Activated gamma-delta T cell (primary cell): ENCODE results near the gene RGS9.
"Not testable (repeated sequence)": the region's sequence is repeated elsewhere in the genome, so short reads cannot be mapped to it uniquely, and the experiment has no call there.

ENCODE experiments used
- DNase-seq: peaks from one replicate; lab custom pipeline; 2025; lab: John Stamatoyannopoulos, UW
- total RNA-seq, 2 donors: gene quantifications; one replicate each; lab custom pipeline; 2026; lab: John Stamatoyannopoulos, UW

The RGS9 gene
- 2.5 to 15.7 reads per million in 2 donors for total RNA-seq

DNA sequence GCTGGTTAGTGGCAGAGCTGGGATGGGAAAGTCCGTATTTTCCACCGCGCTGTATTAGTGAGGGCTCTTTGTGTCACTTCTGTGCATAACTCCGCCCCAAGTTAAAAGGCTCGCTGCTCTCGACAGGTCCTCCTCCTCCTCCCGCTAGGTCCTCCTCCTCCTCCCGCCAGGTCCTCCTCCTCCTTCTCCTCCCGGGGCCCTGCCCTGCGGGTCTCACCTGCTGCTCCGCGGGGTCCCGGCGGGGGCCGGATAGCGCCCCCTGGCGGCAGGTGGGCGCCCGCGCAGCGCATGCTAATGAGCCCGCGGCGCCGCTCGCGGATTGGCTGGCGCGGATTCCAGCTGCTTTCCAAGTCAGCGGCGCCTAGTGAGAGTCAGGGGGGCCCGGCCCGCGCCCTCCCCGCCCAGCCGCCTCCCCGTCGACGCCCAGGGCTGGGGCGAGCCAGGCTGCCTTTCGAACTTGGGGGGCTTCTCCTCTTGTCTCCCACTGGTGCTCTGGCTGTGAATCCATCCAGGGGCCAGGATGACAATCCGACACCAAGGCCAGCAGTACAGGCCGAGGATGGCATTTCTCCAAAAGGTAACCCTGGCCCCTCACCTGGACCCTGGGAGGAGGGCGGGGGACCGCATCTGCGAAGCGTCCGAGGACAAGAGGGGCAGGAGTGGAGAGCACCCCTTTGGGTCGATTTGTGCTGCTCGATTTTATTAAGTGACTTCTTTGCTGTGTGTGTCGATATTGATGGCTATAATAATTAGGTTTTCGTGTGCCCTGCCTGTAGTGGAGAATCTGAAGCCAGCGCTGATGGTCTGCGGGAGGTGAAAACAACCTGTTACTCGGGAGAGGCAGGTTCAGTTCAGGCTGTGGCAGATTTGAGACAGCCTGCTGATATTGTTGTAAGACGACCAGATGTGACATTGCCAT is at the start of gene RGS9:
Gene RGS9 (plus strand): TSS at position 350 of the 919 bp plus-strand sequence. CDS start 171 bp downstream, at position 521.
- peak; percentile 80 for DNase-seq

DNA sequence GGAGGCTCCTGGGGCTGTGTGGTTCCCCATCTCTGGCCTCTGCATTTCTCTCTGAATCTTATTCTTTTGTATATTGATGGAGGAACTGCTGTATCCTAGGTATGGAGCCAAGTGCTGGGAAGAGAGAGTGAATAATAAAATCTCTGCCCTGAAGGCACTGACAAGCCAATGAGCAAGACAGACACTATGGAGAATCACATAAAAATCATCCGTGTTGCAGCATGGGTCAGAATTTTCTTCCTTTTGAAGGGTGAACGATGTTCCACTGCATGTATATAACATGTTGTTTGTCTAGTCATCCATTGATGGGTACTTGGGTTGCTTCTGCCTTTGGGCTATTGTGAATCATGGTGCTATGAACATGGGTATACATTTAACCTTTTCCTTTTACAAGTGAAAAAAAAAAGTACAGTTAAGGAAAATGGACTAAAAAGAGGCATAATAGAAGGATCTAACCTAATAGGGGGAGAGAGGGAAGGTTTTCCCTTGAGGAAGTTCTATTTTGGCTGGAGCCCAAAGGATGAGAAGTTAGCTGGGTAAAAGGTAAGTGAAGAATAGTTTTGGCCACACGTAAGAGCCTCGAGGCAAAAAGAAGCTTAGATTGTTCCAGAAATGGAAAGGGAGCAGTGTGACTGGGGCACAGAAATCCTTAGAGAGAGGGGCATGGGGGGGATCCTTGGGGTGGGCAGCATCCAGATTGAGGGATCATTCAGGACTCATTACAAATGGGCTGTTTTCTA is 48.4 kb upstream of the RGS9 start:
- DNase-seq, result no peak

DNA sequence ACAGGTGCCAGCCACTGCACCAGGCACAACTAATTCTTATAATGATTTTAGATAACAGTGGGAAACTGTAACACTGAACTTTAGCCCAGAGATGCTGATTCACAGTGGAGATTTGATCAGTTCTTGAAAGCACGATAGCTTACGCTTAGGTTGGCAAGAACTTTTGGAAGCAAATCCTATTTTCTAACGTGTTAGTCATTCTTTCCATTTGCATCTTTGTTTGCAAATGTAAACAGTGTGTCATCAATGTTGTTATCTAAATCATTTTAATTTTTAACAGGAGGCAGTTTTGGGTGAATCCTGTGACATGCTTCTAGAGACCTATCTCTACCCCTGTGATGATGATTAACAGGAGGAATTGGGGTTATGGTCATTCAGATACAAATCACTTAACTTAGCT is 44.9 kb upstream of the RGS9 start:
- DNase-seq, result no peak

DNA sequence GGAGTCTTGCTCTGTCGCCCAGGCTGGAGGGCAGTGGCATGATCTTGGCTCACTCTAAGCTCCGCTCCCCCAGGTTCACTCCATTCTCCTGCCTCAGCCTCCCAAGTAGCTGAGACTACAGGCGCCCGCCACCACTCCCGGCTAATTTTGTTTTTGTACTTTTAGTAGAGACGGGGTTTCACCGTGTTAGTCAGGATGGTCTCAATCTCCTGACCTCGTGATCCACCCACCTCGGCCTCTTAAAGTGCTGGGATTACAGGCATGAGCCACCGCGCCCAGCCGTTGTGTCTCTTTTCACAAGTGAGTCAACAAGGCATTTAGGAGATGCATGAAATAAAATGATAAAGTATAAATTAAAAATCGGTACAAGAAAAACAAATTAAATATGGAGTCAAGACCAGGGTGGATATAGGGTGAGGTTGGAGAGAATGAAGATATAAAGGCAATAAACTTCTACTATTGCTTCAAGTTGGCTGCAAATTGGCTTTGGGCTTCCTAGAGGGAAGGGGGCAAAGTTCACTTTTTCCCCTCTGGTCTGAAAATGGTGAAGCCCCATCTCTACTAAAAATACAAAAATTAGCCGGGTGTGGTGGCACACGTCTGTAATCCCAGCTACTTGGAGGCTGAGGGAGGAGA is 44.3 kb upstream of the RGS9 start:
- not testable (repeated sequence) for DNase-seq

DNA sequence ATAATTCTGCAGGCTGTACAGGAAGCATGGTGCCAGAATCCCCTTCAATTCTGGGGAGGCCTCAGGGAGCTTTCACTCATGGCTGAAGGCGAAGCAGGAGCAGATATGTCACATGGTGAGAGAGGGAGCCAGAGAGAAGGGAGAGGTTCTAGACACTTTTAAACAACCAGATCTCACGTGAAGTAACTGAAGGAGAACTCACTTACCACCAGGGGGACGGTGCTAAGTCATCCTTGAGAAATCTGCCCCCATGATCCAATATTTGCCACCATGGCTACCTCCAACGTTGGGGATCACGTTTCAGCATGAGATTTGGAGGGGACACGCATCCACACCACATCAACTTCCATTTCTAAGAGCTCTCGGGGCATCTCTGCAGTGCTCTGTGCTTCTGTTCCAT is 43.2 kb upstream of the RGS9 start:
- DNase-seq, result no peak

DNA sequence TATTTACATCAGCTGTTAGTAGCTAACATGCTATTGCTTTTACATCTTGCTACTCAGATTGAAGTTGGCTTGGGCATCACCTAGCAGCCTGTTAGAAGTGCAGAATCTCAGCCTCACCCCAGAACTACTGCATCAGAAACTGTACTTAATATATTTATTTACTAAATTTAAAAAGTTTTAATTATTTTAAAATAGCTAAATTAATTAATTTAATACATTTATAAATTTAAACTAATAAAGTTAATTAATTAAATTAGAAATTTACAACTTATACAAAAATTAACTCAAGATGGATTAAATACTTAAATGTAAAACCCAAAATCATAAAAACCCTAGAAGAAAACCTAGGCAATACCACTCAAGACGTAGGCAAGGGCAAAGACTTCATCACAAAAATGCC is 41.7 kb upstream of the RGS9 start:
- DNase-seq, result no peak

DNA sequence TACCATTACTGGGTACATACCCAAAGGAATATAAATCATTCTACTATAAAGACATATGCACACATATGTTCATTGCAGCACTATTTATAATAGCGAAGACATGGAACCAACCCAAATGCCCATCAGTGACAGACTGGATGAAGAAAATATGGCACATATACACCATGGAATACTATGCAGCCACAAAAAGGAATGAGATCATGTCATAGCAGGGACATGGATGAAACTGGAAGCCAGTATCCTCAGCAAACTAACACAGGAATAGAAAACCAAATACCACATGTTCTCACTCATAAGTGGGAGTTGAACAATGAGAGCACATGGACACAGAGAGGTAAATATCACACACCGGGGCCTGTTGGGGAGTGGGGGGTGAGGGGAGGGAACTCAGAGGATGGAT is 40.8 kb upstream of the RGS9 start:
- DNase-seq, result not testable (repeated sequence)

DNA sequence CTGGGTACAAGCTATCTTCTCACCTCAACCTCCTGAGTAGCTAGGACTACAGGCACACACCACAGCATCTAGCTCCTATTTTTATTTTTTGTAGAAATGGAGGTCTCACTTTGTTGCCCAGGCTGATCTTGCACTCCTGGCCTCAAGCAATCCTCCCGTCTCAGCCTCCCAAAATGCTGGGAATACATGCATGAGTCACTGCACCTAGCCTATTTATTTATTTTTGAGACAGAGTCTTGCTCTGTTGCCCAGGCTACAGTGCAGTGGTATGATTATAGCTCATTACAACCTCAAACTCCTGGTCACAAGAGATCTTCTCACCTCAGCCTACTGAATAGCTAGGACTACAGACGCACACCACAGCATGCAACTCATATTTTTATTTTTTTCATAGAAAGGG is 40.1 kb upstream of the RGS9 start:
- no peak for DNase-seq

DNA sequence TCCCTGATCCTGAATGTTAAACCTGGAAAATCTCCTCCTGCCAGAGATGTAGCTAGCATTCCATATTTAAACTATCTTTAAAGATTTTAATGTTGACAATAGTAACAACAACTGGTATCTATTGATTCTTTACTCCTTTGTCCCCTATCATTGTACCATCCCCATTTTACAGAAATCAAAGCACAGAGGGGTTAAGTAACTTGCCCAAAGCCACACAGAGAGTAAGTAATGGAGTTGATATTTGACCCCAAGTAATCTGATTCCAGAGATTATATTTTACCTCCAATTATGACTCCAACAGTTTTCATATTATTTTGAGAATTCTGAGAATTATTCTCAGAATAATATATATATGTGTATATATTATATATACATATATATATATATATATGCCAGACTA is 37.7 kb upstream of the RGS9 start:
- DNase-seq, result no peak

DNA sequence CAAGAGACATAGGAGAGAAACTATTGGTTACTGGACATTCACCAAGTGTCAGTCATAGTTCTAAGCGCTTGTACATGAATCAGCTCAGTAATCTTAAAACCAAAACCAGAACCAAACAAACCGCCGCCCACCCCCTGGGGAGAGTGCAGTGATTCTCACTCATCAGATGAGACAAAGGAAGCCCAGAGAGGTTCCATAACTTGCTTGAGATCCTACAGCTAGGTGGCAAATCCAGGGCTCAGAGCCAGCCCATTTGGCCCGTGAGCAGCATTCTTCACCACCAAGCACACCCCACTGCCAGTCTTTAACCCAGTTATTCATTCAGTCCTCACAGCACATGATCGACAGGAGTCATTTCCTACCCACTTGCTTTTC is 37.2 kb upstream of the RGS9 start:
- no peak for DNase-seq

DNA sequence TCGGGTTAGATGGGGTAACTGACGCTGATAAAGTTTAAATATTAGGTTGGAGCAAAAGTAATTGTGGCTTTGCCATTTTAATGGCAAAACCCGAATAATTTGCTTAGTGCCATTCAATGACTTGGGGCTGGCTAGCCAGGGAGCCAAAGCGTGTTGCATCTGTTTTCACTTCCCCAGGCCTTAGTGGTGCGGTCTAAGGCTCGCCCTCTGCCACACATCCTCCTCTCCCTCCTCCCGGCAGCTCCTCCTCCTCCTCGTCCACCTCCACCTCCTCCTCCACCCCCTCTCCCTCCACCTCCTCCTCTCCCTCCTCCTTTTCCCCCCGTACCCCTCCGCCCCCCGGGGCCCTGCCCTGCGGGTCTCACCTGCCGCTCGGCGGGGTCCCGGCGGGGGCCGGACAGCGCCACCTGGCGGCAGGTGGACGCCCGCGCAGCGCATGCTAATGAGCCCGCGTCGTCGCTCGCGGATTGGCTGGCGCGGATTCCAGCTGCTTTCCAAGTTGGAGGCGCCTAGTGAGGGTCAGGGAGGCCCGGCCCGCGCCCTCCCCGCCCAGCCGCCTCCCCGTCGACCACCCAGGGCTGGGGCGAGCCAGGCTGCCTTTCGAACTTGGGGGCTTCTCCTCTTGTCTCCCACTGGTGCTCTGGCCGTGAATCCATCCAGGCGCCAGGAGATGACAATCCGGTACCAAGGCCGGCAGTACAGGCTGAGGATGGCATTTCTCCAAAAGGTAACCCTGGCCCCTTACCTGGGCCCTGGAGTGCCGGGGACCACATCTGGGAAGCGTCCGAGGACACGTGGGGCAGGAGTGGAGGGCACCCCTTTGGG is 36.6 kb upstream of the RGS9 start:
- peak; percentile 73 for DNase-seq

DNA sequence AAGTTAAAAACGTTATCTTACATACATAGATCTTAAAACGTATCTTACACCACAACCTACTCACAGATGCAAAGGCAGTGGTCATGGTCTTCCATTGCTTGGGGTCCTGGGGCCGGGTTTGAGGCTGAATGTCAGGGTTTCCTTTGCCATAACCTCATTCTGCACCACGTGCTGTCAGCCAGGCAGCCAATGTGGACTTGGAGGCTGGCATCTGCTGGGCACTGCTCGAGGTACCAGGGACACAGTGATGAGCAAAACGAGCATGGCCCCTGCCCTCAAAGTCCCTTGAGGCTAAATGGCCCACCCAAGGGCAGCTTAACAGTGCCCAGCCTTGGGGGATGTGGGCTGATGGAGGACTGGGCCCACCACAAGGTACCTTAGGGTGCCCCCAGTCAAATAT is 35.8 kb upstream of the RGS9 start:
- no peak for DNase-seq

DNA sequence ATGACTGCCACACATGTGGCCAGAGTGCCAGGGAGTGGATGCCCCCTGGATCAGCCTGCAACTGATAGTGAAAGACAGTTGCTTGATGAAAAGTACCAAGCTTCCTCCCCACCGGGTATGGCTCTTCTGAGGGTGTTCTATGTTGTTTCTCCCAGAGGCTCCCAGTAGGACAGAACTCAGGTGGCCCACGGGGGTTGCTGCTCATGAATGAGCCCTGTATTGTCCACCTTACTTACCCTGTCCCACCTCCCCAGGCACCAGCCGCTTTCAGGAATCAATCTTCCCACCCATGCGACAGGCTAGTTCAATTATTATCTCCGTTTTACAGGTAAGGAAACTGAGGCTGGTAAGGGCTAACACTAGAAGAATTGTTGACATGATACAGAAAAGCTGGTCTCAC is 34.9 kb upstream of the RGS9 start:
- DNase-seq, result no peak

DNA sequence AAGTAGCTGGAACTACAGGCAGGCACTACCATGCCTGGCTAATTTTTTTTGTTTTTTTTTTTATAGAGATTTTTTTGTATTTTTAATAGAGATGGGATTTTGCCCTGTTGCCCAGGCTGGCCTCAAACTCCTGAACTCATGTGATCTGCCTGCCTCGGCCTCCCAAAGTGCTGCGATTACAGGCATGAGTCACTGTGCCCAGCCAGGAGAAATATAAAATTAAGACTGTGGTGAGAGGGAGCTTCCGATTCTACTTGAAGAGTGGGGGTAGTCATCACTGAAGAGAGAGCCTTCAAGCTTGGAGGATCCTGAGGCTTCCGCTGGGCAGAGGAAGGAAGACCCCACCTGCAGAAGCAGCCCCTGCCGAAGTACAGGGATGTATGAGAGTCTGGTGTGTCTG is 34.4 kb upstream of the RGS9 start:
- DNase-seq, result no peak

DNA sequence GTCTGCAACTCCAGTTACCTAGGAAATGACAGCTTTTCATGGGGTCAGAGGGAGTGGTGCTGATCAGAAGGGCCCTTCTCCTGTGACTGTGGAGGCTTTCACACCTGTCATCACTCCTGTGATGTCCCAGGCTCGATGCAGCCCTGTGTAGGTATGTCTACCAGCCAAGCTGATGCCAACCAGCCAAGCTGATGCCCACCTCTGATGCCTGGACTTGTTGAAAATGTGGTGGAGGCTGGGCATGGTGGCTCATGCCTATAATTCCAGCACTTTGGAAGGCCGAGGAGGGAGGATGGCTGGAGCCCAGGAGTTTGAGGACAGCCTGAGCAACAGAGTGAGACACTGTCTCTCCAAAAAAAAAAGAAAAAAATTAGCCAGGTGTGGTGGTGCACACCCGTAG is 33.7 kb upstream of the RGS9 start:
- DNase-seq, result no peak

DNA sequence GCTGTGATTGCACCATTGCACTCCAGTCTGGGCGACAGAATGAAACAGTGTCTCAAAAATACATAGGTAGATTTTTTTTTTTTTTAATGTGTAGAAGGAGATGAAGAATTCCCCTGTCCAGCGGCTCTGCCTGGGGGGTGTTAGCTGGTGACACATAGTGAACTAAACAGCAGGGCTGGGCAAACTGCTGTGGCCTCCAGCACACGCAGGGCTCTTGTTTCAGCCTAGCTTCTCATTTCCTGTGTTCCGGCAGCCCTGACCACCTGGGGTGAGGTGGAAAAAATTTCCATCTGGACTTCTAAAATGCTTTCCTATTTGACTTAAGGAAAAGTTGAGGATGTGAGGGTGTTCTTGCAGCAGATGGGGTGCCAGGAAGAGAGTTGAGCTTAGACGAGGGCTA is 33.3 kb upstream of the RGS9 start:
- no peak for DNase-seq

DNA sequence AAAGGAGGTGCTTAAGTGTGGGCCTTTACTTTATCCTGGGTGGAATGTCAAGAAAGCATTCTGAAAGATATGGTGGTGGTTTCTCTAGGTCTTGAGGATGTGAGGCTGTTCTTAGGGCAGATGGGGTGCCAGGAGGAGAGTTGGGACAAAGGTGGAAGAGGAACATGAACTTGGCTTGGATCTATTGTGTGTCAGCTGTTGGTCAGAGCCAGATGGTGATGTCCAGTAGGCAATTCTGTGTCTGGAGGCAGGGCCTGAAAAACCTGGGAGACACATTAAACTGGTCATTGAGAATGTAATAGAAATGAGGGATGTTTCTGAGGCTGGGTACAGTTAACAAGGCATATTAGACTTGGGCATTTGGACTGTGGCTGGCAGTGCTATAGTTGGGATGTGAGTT is 32.6 kb upstream of the RGS9 start:
- DNase-seq, result no peak

DNA sequence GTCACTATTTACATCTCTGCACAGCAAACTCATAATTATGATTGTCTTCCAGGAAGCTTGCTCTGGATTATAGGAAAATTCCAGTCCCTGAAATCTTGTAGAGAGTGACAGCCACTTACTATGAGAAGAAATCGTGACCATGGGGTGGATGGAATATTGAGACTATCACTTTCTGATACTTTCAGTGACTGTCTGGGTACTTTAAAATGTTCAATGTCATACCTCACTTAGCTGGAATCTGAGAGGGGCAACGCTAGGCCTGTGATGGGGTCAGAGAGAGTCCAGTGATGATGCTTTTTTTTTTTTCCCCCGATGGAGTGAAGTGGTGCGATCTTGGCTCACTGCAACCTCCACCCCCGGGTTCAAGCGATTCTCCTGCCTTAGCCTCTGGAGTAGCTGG is 32.2 kb upstream of the RGS9 start:
- no peak for DNase-seq

DNA sequence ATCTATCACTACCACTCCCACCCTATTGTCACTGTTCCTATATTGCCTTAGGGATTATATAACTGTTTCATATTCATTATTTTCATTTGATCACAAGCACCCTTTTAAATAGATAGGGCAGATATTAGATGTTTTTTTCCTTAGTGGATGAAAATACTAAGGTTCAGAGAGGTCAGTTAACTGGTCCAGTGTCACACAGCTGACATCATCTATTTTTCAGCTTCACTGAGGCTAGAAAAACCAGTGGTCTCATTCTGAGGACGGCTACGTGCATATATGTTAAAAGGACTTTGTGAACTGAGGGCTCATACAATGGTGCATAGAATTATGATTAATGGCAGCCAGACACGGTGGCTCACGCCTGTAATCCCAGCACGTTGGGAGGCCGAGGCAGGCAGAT is 29.0 kb upstream of the RGS9 start:
- no peak for DNase-seq

DNA sequence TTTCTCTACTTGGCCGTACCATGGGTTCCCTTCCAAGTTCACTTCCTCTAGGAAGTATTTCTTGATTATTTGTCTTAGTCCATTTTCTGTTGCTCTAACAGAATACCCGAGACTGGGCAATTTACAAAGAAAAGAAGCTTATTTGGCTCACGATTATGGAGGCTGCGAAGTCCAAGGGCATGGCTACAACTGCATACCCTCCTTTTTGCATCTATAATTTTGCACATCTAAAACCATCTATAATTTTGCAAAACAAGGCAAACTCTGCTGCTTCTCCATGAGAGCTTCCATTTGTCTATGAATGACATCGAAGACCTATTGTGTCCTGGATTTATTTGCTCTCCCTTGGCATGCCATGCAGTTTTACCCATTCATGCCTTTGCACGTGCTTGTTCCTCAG is 27.6 kb upstream of the RGS9 start:
- DNase-seq, result no peak

DNA sequence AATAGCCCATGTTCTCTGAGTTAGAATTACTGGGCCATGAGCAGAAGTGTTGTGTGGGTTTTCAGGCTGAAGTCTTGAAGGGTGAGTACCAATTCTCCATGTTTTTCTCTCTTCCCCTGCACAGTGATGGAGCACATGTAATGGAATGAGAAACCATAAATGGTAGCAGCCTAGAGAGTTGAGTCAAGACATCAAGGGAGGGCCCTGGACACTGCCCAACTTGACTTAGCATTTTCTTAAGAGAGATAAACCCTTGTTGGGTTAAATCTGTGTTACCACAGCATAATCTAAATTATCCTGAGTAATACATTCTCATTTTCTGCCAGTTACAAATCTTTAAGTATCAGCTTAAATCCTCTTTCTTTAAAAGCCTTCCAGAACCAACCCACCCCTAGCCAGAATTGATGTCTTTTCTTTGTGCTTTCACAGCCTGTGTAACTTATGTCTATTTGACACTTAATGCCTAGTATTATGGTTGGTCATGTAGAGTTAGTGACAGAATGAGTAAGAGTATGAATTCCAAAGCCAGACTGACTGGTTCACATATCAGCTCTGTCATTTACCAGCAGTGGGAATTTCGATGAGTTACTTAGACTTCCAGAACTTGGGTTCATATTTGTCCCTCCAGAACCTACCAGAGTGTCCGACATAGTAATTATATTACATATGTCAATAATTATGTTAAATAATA is 27.0 kb upstream of the RGS9 start:
- no peak for DNase-seq
